Chondrocyte (in vitro differentiated cells): ENCODE results near the gene EPB41L4A. TPM values are rescaled to one million over a fixed set of nuclear protein-coding genes. Genes with fewer than 3 reads are reported as not detected.

Experiments used
- DNase-seq: peaks from one replicate; pipeline ENCODE4 v3.0.0; 2021; ENCODE audit warnings: mixed read lengths, low spot score
- H3K27ac Mint-ChIP-seq: one replicate; pipeline ENCODE4 v1.8.0; 2021; ENCODE audit warnings: mild to moderate bottlenecking, moderate library complexity, mixed read lengths; ENCODE audit not compliant: unreplicated experiment
- H3K27me3 Mint-ChIP-seq: 2 replicates; pipeline ENCODE4 v1.8.0; 2021; ENCODE audit warnings: low read depth, mixed read lengths
- H3K36me3 Mint-ChIP-seq: 2 replicates; pipeline ENCODE4 v1.8.0; 2021; ENCODE audit warnings: low read depth, mixed read lengths
- H3K4me1 Mint-ChIP-seq: 2 replicates; pipeline ENCODE4 v1.8.0; 2021; ENCODE audit warnings: low read depth, mild to moderate bottlenecking, mixed read lengths
- H3K4me3 Mint-ChIP-seq: one replicate; pipeline ENCODE4 v1.8.0; 2021; ENCODE audit warnings: mild to moderate bottlenecking, moderate library complexity, mixed read lengths; ENCODE audit not compliant: unreplicated experiment
- H3K9me3 Mint-ChIP-seq: 2 replicates; pipeline ENCODE4 v1.8.0; 2021; ENCODE audit warnings: low read depth, mixed read lengths
- total RNA-seq: library from RNA; stranded (reverse); gene quantifications from 3 replicates; pipeline ENCODE4 v1.2.1, GENCODE V29; 2021
- TF ChIP-seq, protein P1 (sequence below): fragments of 200-600 bp; sonication (generic); IDR thresholded peaks from 2 replicates; pipeline ENCODE4 v1.5.0; 2021; ENCODE audit warnings: antibody characterized with exemption, mild to moderate bottlenecking, moderate library complexity

The EPB41L4A gene
- total RNA-seq, 1 donor from 2014 or later, result 3.9 TPM

DNA sequence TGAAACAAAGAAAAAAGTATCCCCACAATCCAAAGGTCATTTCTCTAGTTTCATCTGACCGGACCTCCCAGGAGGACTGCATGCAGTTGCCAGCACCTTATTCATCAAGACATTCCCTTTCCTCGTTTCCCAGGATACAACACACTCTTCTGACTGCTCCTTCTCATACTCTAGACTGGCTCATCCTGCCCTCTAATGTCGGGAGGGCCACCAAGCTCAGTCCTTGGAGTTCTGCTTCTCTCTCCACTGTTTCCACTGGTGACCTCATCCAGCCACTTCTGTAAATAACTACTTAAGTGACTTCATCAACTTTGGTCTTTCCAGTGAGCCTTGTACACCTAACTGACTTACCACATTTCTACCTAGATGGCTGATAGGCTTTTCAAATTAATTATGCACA is 179.1 kb downstream of the EPB41L4A start:
- no peaks in the 10 kb centered on the region for H3K36me3 Mint-ChIP-seq
- peaks cover 2% of the 10 kb centered on the region for H3K27me3 Mint-ChIP-seq
- no peaks in the 10 kb centered on the region for H3K9me3 Mint-ChIP-seq
- no peaks in the 10 kb centered on the region for H3K4me1 Mint-ChIP-seq
- TF ChIP-seq, protein P1, sequence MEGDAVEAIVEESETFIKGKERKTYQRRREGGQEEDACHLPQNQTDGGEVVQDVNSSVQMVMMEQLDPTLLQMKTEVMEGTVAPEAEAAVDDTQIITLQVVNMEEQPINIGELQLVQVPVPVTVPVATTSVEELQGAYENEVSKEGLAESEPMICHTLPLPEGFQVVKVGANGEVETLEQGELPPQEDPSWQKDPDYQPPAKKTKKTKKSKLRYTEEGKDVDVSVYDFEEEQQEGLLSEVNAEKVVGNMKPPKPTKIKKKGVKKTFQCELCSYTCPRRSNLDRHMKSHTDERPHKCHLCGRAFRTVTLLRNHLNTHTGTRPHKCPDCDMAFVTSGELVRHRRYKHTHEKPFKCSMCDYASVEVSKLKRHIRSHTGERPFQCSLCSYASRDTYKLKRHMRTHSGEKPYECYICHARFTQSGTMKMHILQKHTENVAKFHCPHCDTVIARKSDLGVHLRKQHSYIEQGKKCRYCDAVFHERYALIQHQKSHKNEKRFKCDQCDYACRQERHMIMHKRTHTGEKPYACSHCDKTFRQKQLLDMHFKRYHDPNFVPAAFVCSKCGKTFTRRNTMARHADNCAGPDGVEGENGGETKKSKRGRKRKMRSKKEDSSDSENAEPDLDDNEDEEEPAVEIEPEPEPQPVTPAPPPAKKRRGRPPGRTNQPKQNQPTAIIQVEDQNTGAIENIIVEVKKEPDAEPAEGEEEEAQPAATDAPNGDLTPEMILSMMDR, result no peak
- H3K27ac Mint-ChIP-seq, result no peak overlapping the region
- H3K4me3 Mint-ChIP-seq, result no peak overlapping the region
- no peak for DNase-seq

DNA sequence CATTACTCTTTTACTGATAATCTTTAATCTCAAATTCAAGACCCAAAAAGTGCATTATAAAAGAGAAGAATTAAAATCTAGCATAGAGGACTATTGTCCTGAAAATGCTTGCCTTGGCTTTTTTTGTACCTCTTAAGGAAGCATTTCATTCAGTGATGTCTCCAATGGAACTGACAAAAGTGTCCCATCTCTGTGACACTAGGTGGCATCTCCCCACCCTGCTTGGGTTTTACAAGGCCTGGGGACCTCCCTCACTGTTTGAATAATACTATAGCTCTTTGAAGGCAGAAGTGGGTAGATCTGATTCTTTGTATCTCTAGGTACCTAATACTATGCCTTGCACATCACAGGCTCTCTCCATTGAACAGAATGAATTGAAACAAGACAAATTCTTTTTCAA is 180.6 kb downstream of the EPB41L4A start:
- H3K4me3 Mint-ChIP-seq, result no peak overlapping the region
- DNase-seq, result no peak
- H3K9me3 Mint-ChIP-seq, result no peaks in the 10 kb centered on the region
- H3K4me1 Mint-ChIP-seq, result no peaks in the 10 kb centered on the region
- peaks cover 2% of the 10 kb centered on the region for H3K27me3 Mint-ChIP-seq
- H3K36me3 Mint-ChIP-seq, result no peaks in the 10 kb centered on the region
- TF ChIP-seq, protein P1, result no peak
- no peak overlapping the region for H3K27ac Mint-ChIP-seq

DNA sequence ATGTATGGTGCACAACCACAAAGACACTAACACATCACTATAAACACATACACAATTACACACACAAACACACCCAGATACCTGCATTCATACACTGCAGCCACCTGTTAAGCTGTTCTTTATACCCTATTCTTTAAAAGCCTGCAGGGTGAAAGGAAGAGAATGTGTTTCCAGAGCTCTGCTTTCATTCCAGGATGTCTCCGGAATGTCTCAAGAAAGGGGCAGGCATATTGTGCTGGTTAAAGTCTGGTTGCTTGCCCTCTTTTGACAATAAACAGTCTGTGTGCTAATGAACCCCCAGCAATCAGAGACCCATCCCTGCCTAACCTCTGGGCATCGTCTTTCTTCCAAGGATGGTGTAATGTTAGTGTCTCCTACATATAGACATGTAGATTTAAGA is 181.6 kb downstream of the EPB41L4A start:
- Mint-ChIP-seq H3K4me1 (no peaks in the 10 kb centered on the region), H3K4me3 (no peak overlapping the region), H3K27me3 (peaks cover 2% of the 10 kb centered on the region), H3K27ac (no peak overlapping the region), H3K36me3 (no peaks in the 10 kb centered on the region), H3K9me3 (no peaks in the 10 kb centered on the region)
- DNase-seq, result no peak
- TF ChIP-seq, protein P1, result no peak

DNA sequence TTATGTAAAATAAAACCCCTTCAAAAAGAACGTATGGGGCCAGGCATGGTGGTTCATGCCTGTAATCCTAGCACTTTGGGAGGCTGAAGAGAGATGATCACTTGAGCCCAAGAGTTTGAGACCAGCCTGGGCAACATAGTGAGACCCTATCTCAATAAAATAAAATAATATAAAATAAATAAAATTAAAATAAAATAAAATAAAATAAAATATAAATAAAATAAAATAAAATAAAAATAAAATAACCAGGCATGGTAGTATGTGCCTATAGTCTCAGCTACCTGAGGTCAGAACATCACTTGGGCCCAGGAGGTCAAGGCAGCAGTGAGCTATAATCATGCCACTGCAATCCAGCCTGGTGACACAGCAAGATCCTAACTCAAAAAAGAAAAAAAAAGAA is 185.1 kb downstream of the EPB41L4A start:
- no peak for DNase-seq
- TF ChIP-seq, protein P1, result no peak
- Mint-ChIP-seq H3K4me3 (no peak overlapping the region), H3K4me1 (peaks cover under 1% of the 10 kb centered on the region), H3K36me3 (no peaks in the 10 kb centered on the region), H3K27ac (no peak overlapping the region), H3K27me3 (peaks cover 2% of the 10 kb centered on the region), H3K9me3 (no peaks in the 10 kb centered on the region)

DNA sequence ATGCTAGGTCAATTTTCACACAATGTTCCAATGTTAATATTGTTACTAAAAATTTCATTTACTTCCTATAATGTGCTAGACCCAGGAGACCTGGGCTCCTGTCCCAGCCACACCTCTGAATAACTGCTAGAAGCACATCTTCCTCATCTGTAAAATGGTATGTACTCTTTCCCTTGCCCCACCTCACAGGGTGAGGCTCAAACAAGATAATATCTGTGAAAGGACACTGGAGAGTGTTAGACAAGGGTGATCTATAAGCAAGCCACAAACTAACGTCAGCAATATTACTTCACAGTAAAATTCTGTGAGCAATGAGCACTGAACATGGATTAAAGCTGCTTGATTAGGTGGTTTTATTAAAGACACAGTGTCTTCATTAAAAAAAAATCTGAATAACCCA is 186.4 kb downstream of the EPB41L4A start:
- Mint-ChIP-seq H3K27ac (no peak overlapping the region), H3K36me3 (no peaks in the 10 kb centered on the region), H3K27me3 (peaks cover 2% of the 10 kb centered on the region), H3K9me3 (no peaks in the 10 kb centered on the region), H3K4me3 (no peak overlapping the region), H3K4me1 (peaks cover 14% of the 10 kb centered on the region)
- DNase-seq, result no peak
- TF ChIP-seq, protein P1, result no peak
